Muscle of back (tissue), 11 donors: ENCODE data around the gene BCAS3. TPM values are rescaled to one million over a fixed set of nuclear protein-coding genes. Genes with fewer than 3 reads are reported as not detected.

ENCODE experiments used
- DNase-seq, 3 donors: peaks; one replicate each; pipeline versions ENCODE4 v3.0.0 to v3.0.0-alpha.2; 2013
- polyA plus RNA-seq, 10 donors: library from polyadenylated mRNA; unstranded; fragments of 120-200 nt; gene quantifications; one replicate each; pipeline ENCODE4 v1.2.1, GENCODE V29; 2013; ENCODE audit not compliant: insufficient read length in 10 of 10

BCAS3 gene
- polyA plus RNA-seq, 10 donors, result 8.0 to 13.2 (median 10.2) TPM

DNA sequence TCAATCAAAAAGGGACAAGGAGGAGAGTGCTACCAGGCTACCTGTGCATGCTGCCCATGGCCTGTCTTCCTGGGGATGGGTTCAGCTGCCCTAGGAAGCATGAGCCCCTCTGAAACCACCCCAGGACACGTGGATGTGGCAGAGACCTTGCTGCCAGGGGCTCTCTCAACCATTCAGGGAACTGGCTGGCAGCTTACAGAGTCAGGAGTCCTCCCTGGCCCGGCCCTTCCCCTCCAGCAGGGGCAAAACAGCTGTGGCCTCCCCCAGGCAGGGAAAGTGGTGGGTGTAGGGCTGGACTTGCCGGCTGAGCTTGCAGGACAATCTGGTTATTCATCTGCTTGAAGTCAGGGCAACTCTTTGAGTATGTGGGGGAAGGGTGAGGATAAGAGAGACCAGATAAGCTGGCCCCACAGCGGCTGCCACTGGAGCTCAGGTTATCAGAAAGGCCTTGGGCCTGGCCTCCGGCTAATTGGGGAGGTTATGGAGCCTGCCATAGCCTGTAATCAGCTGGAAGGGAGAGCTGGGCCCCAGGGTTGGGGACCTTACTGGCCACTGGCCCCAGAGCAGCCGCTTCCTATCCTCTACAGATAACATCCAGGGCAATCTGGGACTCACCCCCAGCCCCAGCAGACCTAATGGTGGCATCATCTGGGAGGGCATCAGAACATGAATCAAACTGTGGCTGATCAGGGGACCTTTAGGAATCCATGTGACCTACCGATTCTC is 716.4 kb downstream of the BCAS3 start:
- peak in 1 of 3 donors; percentile 16 for DNase-seq

- peak in 1 of 3 donors; percentile 27 for DNase-seq
These were observed 717.2 kb downstream of the BCAS3 start for GRCh38 chr17:61394630-61395408.

- peak in 1 of 3 donors; percentile 32 for DNase-seq
These were observed 717.8 kb downstream of the BCAS3 start for GRCh38 chr17:61395409-61395982.

GRCh38 chr17:61395983-61396585 is 718.4 kb downstream of the BCAS3 start:
- DNase-seq, result no peak

GRCh38 chr17:61396586-61397085 is 719.0 kb downstream of the BCAS3 start:
- DNase-seq, result peak in 1 of 3 donors; percentile 62

DNA sequence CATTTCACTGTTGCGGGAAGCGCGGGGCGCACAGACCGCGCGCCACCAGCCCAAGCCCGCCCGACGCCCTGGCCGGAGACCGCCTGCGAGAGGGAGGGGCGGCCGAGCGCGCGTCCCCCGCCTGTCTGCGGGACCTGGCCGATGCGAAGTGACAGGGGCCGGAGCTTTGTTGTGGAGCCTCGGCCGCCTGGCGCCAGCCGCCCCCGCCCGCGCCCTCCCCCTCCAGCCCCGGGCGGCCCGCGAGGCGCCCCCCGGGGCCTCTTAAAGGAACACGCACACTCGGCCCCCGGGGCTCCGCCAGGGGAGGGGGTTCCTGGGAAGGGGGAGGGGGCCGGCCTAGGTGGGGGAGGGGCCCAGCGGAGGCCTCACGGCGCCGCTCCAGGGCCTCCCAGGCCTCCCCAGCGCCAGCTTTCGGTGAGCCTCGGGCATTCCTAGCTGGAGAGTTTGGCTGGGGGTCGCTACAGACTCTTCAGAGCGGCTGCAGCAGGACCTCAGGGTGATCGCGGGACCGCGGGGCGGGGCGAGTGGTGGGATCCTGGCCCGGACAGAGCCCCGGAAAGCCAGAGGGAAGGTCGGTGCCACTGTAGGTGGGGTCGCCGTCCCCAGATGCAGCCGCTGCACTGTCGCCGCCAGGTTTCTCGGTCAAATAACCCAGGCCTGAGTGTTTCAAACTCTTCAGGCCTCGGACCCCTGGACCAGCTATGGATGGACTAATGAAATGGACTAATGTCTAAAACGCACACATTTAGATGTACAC is 719.6 kb downstream of the BCAS3 start:
- DNase-seq, result peak in 1 of 3 donors; percentile 76

DNA sequence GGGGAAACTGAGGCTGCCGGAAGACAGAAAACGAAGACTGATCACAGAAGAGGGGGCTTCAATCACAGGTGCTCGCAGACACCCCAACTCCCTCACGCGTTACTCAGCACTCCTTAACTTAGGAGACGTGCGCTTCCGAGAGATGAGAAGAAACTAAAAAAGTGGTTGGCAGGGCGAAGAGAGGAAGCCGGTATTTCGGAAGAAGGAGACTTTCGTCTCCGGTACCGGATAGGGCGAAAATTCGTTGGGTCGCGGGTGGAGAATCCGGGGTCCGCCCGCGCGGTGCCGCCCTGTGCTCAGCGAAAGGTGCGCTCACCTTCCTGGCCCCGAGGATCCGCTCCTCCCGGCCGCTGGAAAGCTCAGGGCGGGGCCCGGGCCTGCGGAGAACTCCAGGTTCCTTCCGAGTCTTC is 721.1 kb downstream of the BCAS3 start:
- no peak for DNase-seq

GRCh38 chr17:61399131-61400065 is 721.7 kb downstream of the BCAS3 start, which contains the start of gene TBX2:
TSS of gene TBX2 (plus strand) at chr17:61399843. CDS start at chr17:61400177, 334 bp downstream.
- peak; percentile 61 to 94 (median 84) for DNase-seq

DNA sequence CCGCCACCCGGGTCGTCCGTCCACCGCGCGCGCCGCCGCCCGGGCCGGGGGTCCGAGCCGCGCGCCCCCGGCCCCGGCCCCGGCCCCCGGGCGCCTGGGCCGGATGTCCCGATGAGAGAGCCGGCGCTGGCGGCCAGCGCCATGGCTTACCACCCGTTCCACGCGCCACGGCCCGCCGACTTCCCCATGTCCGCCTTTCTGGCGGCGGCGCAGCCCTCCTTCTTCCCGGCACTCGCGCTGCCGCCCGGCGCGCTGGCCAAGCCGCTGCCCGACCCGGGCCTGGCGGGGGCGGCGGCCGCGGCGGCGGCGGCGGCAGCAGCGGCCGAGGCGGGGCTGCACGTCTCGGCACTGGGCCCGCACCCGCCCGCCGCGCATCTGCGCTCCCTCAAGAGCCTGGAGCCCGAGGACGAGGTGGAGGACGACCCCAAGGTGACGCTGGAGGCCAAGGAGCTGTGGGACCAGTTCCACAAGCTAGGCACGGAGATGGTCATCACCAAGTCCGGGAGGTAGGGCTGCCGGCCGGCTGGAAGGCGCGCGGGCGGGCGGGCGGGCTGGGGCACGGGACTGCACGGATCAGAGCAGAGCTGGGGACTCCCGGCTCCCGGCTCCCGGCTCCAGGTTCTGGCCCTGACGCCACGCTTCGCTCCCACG is 722.5 kb downstream of the BCAS3 start:
- DNase-seq, result peak in 1 of 3 donors; percentile 79

- DNase-seq, result peak in 1 of 3 donors; percentile 80
These were observed 723.2 kb downstream of the BCAS3 start for GRCh38 chr17:61400717-61401388.

GRCh38 chr17:61401389-61402072 is 723.9 kb downstream of the BCAS3 start:
- DNase-seq, result peak in 1 of 3 donors; percentile 61

- no peak for DNase-seq
These were observed 724.5 kb downstream of the BCAS3 start for GRCh38 chr17:61402073-61402541.

- DNase-seq, result peak in 1 of 3 donors; percentile 74
These were observed 725.5 kb downstream of the BCAS3 start for GRCh38 chr17:61402978-61403800.

DNA sequence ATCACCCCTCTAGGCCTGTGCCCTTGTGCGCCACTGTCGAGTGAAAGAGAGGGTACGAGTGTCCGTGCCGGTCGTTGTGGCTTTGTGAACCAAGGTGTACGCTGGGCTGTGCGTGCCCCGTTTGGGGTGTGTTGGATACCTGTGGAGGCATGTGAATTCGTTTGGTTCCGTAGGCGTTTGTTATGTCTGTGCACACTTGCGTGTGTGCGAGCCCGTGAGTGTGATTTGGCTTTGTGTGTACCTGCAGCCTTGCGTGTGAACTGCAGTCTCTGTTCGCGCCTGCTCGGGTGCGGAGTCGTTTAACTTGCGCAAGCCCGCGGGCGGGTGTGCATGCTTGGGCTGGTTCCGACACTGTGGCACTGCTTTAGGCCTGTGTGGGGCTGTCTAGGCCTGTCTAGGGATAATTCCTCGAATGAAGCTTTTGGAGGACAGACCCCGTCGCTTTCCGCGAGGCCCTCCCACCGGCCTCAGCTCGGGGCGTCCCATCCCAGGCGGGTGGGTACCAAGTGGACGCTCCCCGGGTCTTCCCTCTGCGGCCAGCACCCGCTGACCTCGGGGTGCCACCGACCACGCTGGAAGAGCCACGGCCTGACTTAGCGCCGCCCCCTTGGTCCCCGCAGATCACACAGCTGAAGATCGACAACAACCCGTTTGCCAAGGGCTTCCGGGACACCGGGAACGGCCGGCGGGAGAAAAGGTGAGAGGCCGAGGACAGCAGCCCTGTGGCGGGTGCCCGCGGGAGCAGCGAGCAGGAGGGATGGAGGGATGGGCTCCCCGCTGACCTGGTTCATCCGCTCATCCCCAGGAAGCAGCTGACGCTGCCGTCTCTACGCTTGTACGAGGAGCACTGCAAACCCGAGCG is 726.4 kb downstream of the BCAS3 start:
- DNase-seq, result peak in 1 of 3 donors; percentile 67

DNA sequence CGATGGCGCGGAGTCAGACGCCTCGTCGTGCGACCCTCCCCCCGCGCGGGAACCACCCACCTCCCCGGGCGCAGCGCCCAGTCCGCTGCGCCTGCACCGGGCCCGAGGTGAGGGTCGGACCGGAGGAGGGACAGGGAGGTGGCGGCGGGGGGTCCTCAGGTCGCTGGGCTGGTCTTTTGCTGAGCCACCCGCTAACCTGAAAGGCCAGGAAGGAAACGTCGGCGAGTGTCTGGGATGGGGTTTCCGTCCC is 726.9 kb downstream of the BCAS3 start:
- no peak for DNase-seq
